GM18511 (cell line): ENCODE data around the gene NARS2.
"Not testable (repeated sequence)": the region's sequence is repeated elsewhere in the genome, so short reads cannot be mapped to it uniquely, and the experiment has no call there.

Experiments
- ATAC-seq: cut with Tn5 transposase; IDR thresholded peaks from one replicate; pipeline ENCODE4 v1.9.1; 2021; ENCODE audit warnings: mild to moderate bottlenecking, moderate library complexity; ENCODE audit not compliant: unreplicated experiment

NARS2 gene, protein sequence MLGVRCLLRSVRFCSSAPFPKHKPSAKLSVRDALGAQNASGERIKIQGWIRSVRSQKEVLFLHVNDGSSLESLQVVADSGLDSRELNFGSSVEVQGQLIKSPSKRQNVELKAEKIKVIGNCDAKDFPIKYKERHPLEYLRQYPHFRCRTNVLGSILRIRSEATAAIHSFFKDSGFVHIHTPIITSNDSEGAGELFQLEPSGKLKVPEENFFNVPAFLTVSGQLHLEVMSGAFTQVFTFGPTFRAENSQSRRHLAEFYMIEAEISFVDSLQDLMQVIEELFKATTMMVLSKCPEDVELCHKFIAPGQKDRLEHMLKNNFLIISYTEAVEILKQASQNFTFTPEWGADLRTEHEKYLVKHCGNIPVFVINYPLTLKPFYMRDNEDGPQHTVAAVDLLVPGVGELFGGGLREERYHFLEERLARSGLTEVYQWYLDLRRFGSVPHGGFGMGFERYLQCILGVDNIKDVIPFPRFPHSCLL

DNA sequence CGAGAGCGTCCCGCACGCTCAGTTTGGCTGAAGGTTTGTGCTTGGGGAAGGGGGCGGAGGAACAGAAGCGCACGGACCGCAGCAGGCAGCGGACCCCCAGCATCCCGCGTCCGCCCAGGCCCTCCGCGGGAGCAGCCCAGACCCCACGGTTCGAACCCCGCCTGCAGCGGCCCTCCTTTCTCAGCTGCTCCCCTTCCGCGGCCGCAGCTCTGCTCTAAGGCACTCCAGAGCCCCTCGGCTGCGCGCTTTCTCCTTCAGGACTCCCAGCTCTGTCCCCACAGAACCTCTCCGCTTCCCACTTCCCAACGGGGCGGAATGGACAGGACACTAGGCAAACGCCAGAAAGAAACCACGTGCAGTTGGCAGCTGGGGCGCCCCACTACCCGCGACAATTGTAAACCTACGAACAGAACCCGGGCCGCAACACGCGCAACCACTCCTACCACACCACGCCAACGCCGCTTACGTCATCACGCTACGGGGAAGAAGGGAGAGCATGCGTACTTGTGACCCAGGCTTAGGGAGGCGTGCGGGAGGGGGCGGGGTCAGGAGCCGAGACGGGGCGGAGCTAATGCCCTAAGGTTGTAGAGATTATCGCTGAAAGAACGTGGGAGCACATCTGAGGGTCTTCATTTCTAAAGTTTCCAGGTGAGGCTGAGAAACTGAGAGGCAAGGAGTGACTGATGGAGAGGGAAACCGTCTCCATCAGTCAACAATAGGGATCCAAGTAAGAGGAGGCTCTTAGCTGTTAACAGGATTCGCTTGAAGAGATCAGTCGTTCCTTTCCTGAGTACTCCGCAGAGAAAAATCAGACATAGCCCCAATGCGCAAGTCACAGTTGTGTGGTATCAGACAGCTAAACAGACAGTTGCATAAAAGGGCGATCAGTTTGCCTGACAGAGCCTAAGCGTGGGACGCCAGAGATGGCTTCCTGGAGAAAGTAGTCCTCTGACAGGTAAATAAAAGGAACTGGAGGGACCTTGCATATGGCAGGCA is at the start of gene NARS2:
TSS of gene NARS2 (minus strand) at position 479 of the 996 bp plus-strand sequence. CDS start at position 103, 376 bp downstream.
- peak; percentile 96 for ATAC-seq

DNA sequence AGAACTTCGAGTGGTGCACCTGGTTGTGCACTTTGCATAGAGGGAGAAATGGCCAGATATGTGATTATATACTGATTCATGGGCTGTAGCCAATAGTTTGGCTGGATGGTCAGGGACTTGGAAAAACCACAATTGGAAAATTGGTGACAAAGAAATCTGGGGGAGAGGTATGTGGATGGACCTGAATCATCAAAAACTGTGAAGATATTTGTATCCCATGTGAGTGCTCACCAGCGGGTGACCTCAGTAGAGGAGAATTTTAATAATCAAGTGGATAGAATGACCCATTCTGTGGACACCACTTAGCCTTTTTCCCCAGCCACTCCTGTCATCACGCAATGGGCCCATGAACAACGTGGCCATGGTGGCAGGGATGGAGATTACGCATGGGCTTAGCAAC is 48.0 kb upstream of the NARS2 start:
- ATAC-seq: no peak

DNA sequence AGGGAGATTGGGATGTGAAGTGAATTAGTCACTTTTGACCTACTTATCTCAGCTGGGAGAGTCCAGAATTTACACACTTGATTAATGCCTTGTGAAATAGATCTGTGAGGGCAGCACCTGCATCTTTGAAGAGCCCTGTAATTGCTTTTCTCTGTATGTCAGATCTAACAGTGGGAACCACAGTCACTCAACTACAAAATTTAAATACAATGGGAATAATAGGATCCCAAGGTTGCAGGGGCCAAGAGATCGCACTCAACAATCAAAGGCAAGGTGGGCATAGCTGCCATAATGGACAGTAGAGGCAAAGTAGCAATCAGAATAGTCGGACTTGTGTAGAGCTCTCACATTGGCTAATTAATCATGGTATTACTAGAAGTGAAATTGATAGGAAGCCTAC is 45.5 kb upstream of the NARS2 start:
- no peak for ATAC-seq

DNA sequence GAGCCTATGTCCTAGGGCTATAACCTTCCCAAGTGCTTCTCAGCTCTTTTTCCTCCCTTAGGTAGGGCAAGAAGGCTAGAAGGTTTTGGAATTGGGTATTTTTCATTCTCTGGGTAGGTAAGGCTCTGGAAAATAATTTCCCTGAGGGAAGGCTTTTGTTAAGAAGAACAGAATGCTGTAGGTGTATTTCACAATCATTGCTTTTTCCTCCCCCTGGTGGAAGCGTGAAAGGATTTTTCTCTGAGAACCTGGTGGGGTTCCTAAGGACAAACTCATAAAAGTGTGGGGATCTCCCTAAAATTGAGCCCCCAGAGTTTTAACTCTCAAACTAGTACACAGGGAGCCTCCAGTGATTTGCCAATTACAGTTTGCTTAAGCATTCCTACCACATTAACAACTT is 41.1 kb upstream of the NARS2 start:
- ATAC-seq: no peak

DNA sequence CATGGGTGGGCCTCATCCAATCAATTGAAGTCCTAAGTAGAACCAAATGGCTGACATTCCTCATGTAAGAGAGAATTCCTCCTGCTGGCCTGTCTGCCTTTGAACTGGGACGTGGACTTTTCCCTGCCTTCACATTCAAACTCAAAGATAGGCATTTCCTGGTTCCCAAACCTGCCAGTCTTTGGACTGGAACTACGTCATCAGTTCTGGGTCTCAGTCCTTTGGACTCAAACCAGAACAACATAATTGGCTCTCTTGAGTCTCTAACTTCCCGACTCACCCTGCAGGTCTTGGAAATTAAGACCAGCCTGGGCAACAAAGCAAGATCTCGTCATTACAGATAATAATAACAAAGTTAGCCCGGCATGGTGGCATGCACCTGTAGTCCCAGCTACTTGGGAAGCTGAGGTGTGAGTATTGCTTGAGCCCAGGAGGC is 38.7 kb upstream of the NARS2 start:
- ATAC-seq: no peak

DNA sequence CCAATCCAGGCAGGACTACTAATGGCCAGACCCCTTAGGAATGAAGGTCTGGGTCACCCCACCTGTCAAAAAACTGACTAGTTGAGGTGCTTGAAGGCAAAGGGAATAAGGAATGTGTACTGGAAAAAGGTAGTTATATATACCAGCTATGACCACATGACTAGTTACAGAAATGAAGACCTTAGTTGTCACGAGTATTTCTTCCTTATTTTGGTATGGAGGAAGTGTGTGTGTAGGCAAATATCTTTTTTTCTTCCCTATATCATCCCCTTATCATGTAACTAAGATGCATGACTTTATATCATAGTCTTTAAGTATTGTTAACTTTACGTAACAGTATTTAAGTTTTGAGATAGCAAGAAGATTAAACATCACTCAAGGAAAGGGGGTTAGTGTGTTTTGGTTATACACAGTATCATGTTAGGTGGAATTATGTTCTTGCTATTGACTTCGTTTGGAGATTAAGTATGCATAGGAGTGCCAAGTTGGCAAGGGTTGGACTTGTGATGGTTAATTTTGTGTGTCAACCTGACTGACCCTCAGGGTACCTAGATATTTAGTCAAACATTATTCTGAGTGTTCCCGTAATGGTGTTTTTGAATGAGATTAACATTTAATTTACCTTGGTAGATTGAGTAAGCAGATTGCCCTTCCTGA is 38.2 kb upstream of the NARS2 start:
- no peak for ATAC-seq

DNA sequence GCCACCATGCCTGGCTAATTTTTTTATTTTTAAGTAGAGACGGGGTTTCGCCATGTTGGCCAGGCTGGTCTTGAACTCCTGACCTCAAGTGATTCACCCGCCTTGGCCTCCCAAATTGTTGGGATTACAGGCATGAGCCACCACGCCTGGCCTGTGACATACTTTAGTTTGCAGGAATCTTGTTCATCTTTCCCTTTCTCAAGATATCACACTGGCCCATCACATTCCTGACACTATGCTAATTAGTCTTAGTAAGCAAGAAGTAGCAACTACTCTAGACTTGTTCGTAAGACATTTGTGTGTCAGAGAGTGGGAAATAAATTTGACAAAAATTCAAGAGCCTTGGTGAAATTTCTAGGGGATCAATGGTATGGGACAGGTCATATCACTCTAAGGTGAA is 34.7 kb upstream of the NARS2 start:
- not testable (repeated sequence) for ATAC-seq

DNA sequence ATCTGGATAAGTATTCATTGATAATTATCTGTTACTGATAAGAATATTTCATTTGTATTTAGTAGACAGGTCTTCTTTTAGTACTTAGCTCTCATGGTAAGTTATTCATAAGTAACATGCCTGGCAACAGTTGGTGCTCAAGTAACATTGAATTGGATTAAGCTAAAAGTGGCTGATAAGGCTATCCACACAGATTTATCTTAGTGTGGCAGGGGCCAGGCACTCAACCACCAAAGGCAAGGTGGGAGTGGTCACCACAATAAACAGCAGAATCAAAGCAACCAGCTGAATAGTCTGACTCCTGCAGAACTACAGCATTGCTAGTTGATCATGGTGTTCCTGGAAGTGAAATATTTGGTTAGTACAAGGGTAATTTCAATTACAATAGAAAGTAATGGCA is 33.0 kb upstream of the NARS2 start:
- no peak for ATAC-seq

DNA sequence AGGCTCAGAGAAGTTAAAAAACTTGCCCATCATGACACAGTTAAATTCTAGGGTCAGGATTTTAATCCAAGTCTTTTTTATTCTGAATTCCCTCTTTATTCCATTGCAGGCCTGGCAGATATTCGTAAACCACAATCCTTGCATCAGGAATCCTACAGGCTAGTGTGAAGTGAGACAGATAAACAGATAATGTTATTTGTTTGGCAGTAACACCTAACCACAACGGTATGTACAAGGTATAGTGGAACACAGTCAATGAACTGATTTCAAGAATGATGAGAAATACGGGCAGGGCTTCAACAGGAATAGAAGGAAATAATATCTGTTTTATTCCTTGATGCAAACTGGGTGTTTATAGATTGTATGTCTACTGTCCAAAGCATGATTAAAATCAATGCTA is 32.0 kb upstream of the NARS2 start:
- no peak for ATAC-seq

DNA sequence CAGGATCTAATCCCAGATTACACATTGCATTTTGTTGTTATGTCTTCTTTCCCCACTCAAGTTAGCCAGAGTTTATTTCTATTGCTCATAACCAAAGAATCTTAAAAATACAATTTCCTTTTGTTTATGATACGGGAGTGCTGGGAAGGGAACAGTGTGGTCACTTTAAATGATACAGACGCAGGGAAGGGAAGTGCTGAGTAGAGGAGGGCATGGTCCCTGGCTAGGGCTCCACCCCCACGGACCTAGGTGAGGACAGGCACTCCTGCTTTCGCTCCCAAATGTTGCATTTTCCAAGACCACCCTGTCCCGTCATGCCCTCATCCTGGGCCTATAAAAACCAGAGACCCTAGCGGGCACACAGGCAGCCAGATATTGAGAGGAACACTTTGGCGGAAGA is 30.6 kb upstream of the NARS2 start:
- no peak for ATAC-seq

DNA sequence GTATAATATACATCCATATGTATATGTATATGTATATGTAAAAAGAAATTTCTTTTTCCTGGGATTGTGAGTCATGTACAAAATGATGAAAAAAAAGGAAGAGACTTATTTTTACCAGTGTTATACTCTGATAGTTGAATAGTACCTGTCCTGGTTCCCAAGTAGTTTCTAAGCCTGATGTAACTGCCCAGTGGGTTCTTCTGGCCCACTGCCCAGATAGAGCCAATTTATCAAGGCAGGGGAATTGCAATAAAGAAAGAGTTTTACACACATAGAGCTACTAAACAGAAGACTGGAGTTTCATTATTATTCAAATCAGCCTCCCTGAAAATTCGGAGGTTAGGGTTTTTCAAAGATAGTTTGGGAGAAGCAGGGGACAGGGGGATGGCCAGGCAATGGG is 29.1 kb upstream of the NARS2 start:
- no peak for ATAC-seq

DNA sequence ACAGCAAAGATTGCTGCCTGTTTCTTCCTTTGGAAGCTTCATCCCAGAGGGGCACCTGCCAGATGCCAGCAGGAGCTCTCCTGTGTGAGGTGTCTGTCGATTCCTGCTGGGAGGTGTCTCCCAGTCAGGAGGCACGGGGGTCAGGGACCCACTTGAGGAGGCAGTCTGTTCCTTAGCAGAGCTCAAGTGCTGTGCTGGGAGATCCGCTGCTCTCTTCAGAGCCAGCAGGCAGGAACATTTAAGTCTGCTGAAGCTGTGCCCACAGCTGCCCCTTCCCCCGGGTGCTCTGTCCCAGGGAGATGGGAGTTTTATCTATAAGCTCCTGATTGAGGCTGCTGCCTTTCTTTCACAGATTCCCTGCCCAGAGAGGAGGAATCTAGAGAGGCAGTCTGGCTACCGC is 28.1 kb upstream of the NARS2 start:
- ATAC-seq: not testable (repeated sequence)

DNA sequence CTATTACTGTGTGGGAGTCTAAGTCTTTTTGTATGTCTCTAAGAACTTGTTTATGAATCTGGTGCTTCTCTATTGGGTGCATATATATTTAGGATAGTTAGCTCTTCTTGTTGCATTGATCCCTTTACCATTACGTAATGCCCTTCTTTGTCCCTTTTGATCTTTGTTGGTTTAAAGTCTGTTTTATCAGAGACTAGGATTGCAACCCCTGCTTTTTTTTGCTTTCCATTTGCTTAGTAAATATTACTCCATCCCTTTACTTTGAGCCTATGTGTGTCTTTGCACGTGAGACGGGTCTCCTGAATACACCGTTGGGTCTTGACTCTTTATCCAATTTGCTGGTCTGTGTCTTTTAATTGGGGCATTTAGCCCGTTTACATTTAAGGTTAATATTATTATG is 26.4 kb upstream of the NARS2 start:
- not testable (repeated sequence) for ATAC-seq

DNA sequence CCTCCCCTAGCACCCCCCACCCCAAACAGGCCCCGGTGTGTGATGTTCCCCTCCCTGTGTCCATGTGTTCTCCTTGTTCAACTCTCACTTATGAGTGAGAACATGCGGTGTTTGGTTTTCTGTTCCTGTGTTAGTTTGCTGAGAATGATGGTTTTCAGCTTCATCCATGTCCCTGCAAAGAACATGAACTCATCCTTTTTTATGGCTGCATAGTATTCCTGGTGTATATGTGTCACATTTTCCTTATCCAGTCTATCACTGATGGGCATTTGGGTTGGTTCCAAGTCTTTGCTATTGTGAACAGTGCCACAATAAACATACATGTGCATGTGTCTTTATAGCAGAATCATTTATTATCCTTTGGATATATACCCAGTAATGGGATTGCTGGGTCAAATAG is 22.9 kb upstream of the NARS2 start:
- ATAC-seq: not testable (repeated sequence)

DNA sequence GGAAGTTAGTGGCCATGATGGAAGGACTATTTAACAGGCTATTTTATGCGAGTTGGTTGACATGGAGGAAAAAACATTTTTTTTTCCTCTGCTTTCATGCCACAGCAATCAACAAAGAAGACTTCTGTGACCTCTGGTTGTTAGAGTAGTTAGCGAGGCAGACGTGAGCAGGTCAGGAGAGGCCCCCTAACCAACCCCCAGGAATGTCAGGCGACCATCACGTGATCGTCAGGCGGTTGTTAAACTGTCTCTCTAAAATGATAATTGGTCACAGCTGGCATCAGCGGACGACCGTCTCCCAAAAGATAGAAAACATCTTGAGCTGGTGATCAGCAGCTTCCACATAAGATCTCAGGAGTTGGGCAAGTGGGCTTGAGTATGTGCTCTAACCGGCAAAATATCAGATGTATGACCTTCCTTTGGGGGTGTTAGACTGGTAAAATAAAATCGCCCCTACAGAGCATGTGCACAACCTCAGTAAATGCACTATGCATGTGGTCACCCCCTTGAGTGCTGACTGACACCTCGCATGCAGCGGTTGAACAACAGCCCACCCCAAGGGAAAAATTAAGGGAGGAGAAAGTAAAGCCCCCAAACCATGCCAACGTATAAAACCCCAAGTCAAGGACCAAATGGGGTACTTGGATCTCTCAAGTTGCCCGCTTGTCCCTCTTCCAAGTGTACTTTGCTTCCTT is 20.9 kb upstream of the NARS2 start:
- no peak for ATAC-seq

DNA sequence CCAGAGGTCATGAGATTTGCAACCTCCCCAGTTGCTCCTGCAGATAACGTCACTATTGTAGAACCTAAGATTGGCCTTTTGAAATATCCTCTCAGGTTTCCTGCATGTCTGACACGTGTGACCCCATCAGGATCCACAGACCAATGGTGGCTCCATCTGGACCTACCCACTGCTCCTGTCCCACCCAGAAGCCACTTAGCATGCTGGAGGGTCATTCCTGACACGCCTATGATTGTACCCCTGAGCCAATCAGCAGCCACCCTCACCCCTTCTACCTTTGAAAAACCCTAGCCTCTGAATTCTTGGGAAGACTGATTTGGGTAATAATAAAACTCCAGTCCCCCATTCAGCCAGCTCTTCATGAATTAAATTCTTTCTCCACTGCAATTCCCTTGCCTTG is 20.1 kb upstream of the NARS2 start:
- no peak for ATAC-seq

DNA sequence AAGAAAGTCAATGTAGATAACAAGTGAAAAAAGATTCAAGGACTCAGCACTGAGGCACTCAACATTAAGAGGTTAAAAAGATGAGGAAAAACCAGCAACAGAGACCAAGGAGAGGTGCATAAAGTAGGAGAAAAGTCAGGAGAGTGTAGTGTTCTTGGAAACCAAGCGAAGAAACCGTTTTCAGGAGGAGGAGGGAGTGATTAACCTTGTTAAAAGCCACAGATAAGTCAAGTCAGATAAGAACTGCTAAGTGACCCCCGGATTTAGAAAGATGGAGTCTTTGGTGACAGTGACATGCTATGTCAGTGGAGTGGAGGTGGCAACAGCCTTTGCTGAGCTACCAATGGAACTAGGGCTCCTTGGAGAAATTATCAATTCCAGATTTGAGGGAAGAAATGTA is 13.9 kb upstream of the NARS2 start:
- no peak for ATAC-seq

DNA sequence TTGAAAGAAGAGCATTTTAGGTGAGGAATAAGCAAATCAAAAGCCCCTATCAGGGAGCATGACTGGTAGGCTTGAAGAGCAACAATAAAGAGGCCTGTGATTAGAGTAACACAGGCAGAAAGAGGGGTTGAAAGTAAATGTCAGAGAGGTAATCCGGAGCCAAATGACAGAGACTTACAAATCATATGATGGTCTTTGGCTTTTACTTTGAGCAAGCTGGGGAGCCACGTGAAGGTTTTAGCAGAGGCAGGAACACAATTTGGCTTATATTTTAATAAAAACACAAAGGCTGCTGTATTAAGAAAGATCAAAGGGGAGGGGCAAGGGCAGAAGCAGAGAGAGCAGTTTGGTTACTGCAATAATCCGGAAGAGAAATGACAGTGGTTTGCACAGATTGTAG is 12.8 kb upstream of the NARS2 start:
- no peak for ATAC-seq

DNA sequence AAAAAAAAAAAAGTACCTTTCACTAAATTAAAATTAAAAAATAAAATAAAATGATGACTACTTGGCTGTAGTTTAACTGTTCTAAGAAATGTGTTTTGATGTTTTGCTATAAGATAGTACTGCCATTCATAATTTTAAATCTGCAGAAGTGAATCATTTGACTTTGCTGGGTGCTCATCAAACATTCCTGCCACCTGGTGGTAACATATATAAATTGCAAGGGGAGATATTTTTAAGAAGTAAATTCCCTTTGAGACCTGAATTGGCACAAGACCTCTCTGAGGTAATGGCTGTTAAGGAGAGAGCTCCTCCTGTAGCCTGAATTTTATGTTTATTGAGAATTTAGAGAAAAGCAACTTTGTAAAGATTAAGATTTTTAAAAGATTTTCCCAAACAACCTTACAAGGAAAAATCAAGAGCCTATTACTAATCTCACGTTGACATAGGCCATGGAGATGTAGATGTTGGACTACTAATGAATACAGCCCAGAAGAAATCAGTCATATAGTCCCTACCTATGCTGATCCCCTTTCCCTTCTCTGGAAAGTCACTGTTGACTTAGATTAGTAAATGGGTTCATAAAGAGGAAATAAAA is 11.9 kb upstream of the NARS2 start:
- ATAC-seq: no peak

DNA sequence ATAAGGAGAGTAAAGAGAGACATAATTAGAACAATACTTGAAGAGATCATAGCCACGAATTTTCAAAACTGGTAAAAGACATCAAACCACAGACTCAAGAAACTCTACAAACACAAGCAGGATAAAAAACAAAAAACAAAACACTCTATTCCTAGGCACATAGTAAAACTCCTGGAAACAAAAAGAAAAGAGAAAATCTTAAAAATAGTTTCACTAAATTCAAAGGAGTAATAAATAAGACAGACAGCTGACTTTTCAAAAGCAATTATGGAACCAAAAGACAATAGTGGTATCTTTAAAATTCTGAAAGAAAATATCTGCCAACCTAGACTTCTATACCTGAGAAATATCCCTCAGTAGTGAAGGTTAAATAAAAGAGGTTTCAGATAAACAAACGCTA is 9.2 kb upstream of the NARS2 start:
- ATAC-seq: no peak
